Caki2 (cell line): Measurements from ENCODE around the gene TUBB4B. TPM values are rescaled to one million over a fixed set of nuclear protein-coding genes. Genes with fewer than 3 reads are reported as not detected.

ENCODE experiments used
- DNase-seq: peaks from one replicate; pipeline ENCODE4 v3.0.0-alpha.2; 2015; ENCODE audit warnings: low read depth
- in situ Hi-C: cut with HindIII; loops from 2 replicates; pipeline ENCODE4 v1.10.0; 2016; ENCODE audit warnings: low sequenced_read_pairs, low pct_unique_long_range_greater_than_20kb, mixed read lengths
- total RNA-seq: library from RNA; depleted of rRNA; stranded (reverse); fragments of >200 nt; shearing (Covaris generic); gene quantifications from 2 replicates; pipeline ENCODE4 v1.2.3, GENCODE V29; 2014; ENCODE audit warnings: low replicate concordance

The TUBB4B gene
- total RNA-seq, 1 experiment from 2014 or later = 1,000 TPM

- no peak for DNase-seq
- in situ Hi-C loops = no loop called here
Measured at GRCh38 chr9:137222190-137223077, 18.7 kb upstream of the TUBB4B start, which contains the start of gene RNF208. TSS of gene RNF208 (minus strand) at chr9:137222240. CDS start at chr9:137221212, 1,028 bp downstream.

- in situ Hi-C loops = no loop called here
- peak; percentile 88 for DNase-seq
Measured at GRCh38 chr9:137223078-137223970, 17.8 kb upstream of the TUBB4B start.

GRCh38 chr9:137224830-137225694 is 16.0 kb upstream of the TUBB4B start, which contains the start of gene CYSRT1:
TSS of gene CYSRT1 (plus strand) at chr9:137225174. CDS start at chr9:137225622, 448 bp downstream.
- in situ Hi-C loops = no loop called here
- DNase-seq = no peak

GRCh38 chr9:137225699-137226331 is 15.3 kb upstream of the TUBB4B start:
- DNase-seq = no peak
- in situ Hi-C loops = no loop called here

GRCh38 chr9:137226338-137227053 is 14.6 kb upstream of the TUBB4B start:
- in situ Hi-C loops = no loop called here
- peak; percentile 80 for DNase-seq

- DNase-seq = peak; percentile 78
- in situ Hi-C loops = no loop called here
Measured at GRCh38 chr9:137227054-137227852, 13.8 kb upstream of the TUBB4B start, which contains the start of gene RNF224. TSS of gene RNF224 (plus strand) at chr9:137227502. CDS start at chr9:137228336, 834 bp downstream.

- no peak for DNase-seq
- in situ Hi-C loops = no loop called here
Measured at GRCh38 chr9:137227853-137228505, 13.1 kb upstream of the TUBB4B start.

- in situ Hi-C loops = no loop called here
- DNase-seq = no peak
Measured at GRCh38 chr9:137228506-137228967, 12.6 kb upstream of the TUBB4B start.

- in situ Hi-C loops = no loop called here
Measured at GRCh38 chr9:137228968-137229896, 11.9 kb upstream of the TUBB4B start.

GRCh38 chr9:137229903-137230704 is 11.0 kb upstream of the TUBB4B start:
- in situ Hi-C loops = no loop called here
- no peak for DNase-seq

More at GRCh38 chr9:137228968-137229896, 11.9 kb upstream of the TUBB4B start:
- DNase-seq = no peak

GRCh38 chr9:137230705-137231371 is 10.2 kb upstream of the TUBB4B start, which contains the start of gene SLC34A3:
TSS of gene SLC34A3 (plus strand) at chr9:137230901. CDS start at chr9:137231703, 802 bp downstream.
- DNase-seq = no peak
- in situ Hi-C loops = no loop called here

GRCh38 chr9:137231372-137232039 is 9.6 kb upstream of the TUBB4B start:
- in situ Hi-C loops = no loop called here
- DNase-seq = no peak

GRCh38 chr9:137232101-137232500 is 9.0 kb upstream of the TUBB4B start:
- in situ Hi-C loops = no loop called here
- no peak for DNase-seq
